H1 (cell line): ENCODE measurements around the gene MORC3. TPM values are rescaled to one million over a fixed set of nuclear protein-coding genes. Genes with fewer than 3 reads are reported as not detected.

Source experiments
- CTCF ChIA-PET: fragments of 300-600 bp; sonication (Branson Sonifier 250); formaldehyde crosslinking; loops from one replicate; lab custom pipeline; 2021; ENCODE audit not compliant: partially characterized antibody; lab: Charles Lee
- POLR2A ChIA-PET: fragments of 300-600 bp; sonication (Branson Sonifier 250); formaldehyde crosslinking; loops from one replicate; lab custom pipeline; 2021; ENCODE audit warnings: inconsistent platforms; ENCODE audit not compliant: partially characterized antibody; lab: Charles Lee
- DNase-seq, 2 experiments: peaks; one replicate each; pipeline versions ENCODE4 v3.0.0 to v3.0.0-alpha.2; 2010 to 2022; ENCODE audit warnings: low spot score in 2 of 2, low read depth in 1 of 2, mixed read lengths in 1 of 2
- FAIRE-seq: peaks from 2 replicates; lab custom pipeline; 2011; peaks lifted over from hg19 to GRCh38; lab: Jason Lieb, UNC
- H2AFZ ChIP-seq: 2 replicates; pipeline ENCODE4 v1.8.1; 2012; ENCODE audit warnings: low read length, inconsistent platforms
- H2AK5ac ChIP-seq: 2 replicates; pipeline ENCODE4 v1.6.1; 2013; ENCODE audit warnings: low read depth, low read length
- H2BK120ac ChIP-seq: replicated peaks from 2 replicates; pipeline ENCODE3; 2013; ENCODE audit warnings: low read depth, low read length, inconsistent platforms
- H2BK12ac ChIP-seq: 2 replicates; pipeline ENCODE4 v1.6.1; 2013; ENCODE audit warnings: low read depth, low read length
- H2BK15ac ChIP-seq: 2 replicates; pipeline ENCODE4 v1.6.1; 2013; ENCODE audit warnings: low read length
- H2BK20ac ChIP-seq: 2 replicates; pipeline ENCODE4 v1.6.1; 2013; ENCODE audit warnings: low read length
- H2BK5ac ChIP-seq: 2 replicates; pipeline ENCODE4 v1.6.1; 2013; ENCODE audit warnings: low read depth, low read length
- H3K14ac ChIP-seq: 2 replicates; pipeline ENCODE4 v1.6.1; 2013; ENCODE audit warnings: inconsistent platforms; ENCODE audit not compliant: insufficient read length
- H3K18ac ChIP-seq: 2 replicates; pipeline ENCODE4 v1.6.1; 2013; ENCODE audit warnings: low read length; ENCODE audit errors: extremely low read depth
- H3K23ac ChIP-seq: 2 replicates; pipeline ENCODE4 v1.6.1; 2013; ENCODE audit warnings: inconsistent platforms; ENCODE audit not compliant: insufficient read length
- H3K23me2 ChIP-seq: 2 replicates; pipeline ENCODE4 v1.6.1; 2013; ENCODE audit warnings: low read depth, low read length
- H3K27ac ChIP-seq: 2 replicates; pipeline ENCODE4 v1.6.1; 2011; ENCODE audit warnings: low read depth, low read length, inconsistent platforms
- H3K27me3 ChIP-seq, 4 experiments: replicated peaks in 1 of 4; 1 replicate in 1 of 4; 2 replicates in 3 of 4; pipeline versions ENCODE4 v1.6.1 to v1.8.1; 2011 to 2013; ENCODE audit warnings: low read length in 3 of 4, mild to moderate bottlenecking in 3 of 4, inconsistent platforms in 2 of 4, mixed read lengths in 2 of 4, moderate library complexity in 1 of 4; ENCODE audit not compliant: control insufficient read depth in 3 of 4, insufficient read depth in 3 of 4; ENCODE audit errors: extremely low read depth in 1 of 4
- H3K36me3 ChIP-seq, 4 experiments: 2 replicates each; pipeline versions ENCODE4 v1.6.1 to v1.8.1; 2011 to 2013; ENCODE audit warnings: mild to moderate bottlenecking in 4 of 4, low read length in 3 of 4, moderate library complexity in 2 of 4, control low read depth in 1 of 4, inconsistent platforms in 1 of 4; ENCODE audit not compliant: insufficient read depth in 4 of 4, control insufficient read depth in 2 of 4
- H3K4ac ChIP-seq: replicated peaks from 2 replicates; pipeline ENCODE3; 2013; ENCODE audit warnings: low read length, low read depth, mixed read lengths, inconsistent platforms; ENCODE audit not compliant: insufficient read length
- H3K4me1 ChIP-seq, 4 experiments: replicated peaks in 1 of 4; 1 replicate in 1 of 4; 2 replicates in 3 of 4; pipeline versions ENCODE4 v1.6.1 to v1.8.1; 2011 to 2013; ENCODE audit warnings: low read length in 3 of 4, inconsistent platforms in 2 of 4, mixed read lengths in 1 of 4; ENCODE audit not compliant: insufficient read depth in 4 of 4, control insufficient read depth in 3 of 4
- H3K4me2 ChIP-seq, 2 experiments: 2 replicates each; pipeline versions ENCODE4 v1.6.1 to v1.8.1; 2011 to 2013; ENCODE audit warnings: low read depth in 2 of 2, low read length in 2 of 2, control low read depth in 1 of 2, inconsistent platforms in 1 of 2, mild to moderate bottlenecking in 1 of 2; ENCODE audit not compliant: insufficient read depth in 1 of 2
- H3K4me3 ChIP-seq, 4 experiments: fragments of 200-600, 300-600 bp in 1 of 4; sonication (generic), shearing (Covaris generic), sonication (Bioruptor Twin) in 1 of 4; 2 replicates each; pipeline versions ENCODE4 v1.5.1 to v1.8.1; 2011 to 2016; ENCODE audit warnings: low read length in 4 of 4, low read depth in 3 of 4, control low read depth in 2 of 4, inconsistent platforms in 2 of 4, mild to moderate bottlenecking in 2 of 4, mixed read lengths in 1 of 4, moderate library complexity in 1 of 4; ENCODE audit not compliant: insufficient read depth in 2 of 4; ENCODE audit errors: extremely low read depth in 1 of 4
- H3K56ac ChIP-seq: replicated peaks from 2 replicates; pipeline ENCODE3; 2013; ENCODE audit warnings: low read depth, mild to moderate bottlenecking, mixed read lengths, low read length, inconsistent platforms; ENCODE audit not compliant: insufficient read length
- H3K79me1 ChIP-seq: 2 replicates; pipeline ENCODE4 v1.6.1; 2013; ENCODE audit warnings: low read depth, low read length, control low read depth
- H3K79me2 ChIP-seq, 2 experiments: 2 replicates each; pipeline versions ENCODE4 v1.6.1 to v1.8.1; 2012 to 2013; ENCODE audit warnings: low read length in 2 of 2, mild to moderate bottlenecking in 2 of 2, inconsistent platforms in 1 of 2; ENCODE audit not compliant: insufficient read depth in 2 of 2, control insufficient read depth in 1 of 2
- H3K9ac ChIP-seq, 4 experiments: replicated peaks in 1 of 4; 1 replicate in 1 of 4; 2 replicates in 3 of 4; pipeline versions ENCODE4 v1.6.1 to v1.8.1; 2011 to 2013; ENCODE audit warnings: low read depth in 3 of 4, low read length in 3 of 4, control low read depth in 2 of 4, mild to moderate bottlenecking in 2 of 4, moderate library complexity in 2 of 4, inconsistent platforms in 1 of 4; ENCODE audit errors: extremely low read depth in 1 of 4
- H3K9me3 ChIP-seq, 2 experiments: 2 replicates each; pipeline versions ENCODE4 v1.6.1 to v1.8.1; 2012 to 2013; ENCODE audit warnings: mild to moderate bottlenecking in 2 of 2, moderate library complexity in 2 of 2, control low read depth in 1 of 2, inconsistent platforms in 1 of 2, low read depth in 1 of 2, low read length in 1 of 2, mixed read lengths in 1 of 2; ENCODE audit not compliant: insufficient read depth in 2 of 2
- H4K20me1 ChIP-seq, 2 experiments: replicated peaks in 1 of 2; 2 replicates each; pipeline versions ENCODE3 to v1.8.1; 2011 to 2013; ENCODE audit warnings: inconsistent platforms in 2 of 2, low read length in 2 of 2, mild to moderate bottlenecking in 1 of 2; ENCODE audit not compliant: insufficient read depth in 2 of 2, control insufficient read depth in 1 of 2
- H4K5ac ChIP-seq: 2 replicates; pipeline ENCODE4 v1.6.1; 2013; ENCODE audit warnings: low read length, low read depth, mixed read lengths, inconsistent platforms; ENCODE audit not compliant: insufficient read length
- H4K8ac ChIP-seq: 2 replicates; pipeline ENCODE4 v1.8.0; 2013; ENCODE audit warnings: mild to moderate bottlenecking, moderate library complexity, low read length, inconsistent platforms; ENCODE audit not compliant: insufficient read depth; ENCODE audit errors: extremely low read depth
- H4K91ac ChIP-seq: replicated peaks from 2 replicates; pipeline ENCODE3; 2013; ENCODE audit warnings: low read length, mixed read lengths, inconsistent platforms; ENCODE audit not compliant: insufficient read length
- ASH2L ChIP-seq: fragments of 200-600, 300-600 bp; sonication (generic); IDR thresholded peaks from one replicate; pipeline ENCODE4 v1.7.1; 2017; ENCODE audit warnings: low read length
- CHD1 ChIP-seq: IDR thresholded peaks from 2 replicates; pipeline ENCODE4 v1.6.1; 2012; ENCODE audit warnings: low read depth, low read length, improper control_type of control experiment
- EGR1 ChIP-seq: IDR thresholded peaks from 2 replicates; pipeline ENCODE4 v1.6.1; 2011; ENCODE audit warnings: low read depth, low read length, borderline replicate concordance
- KDM1A ChIP-seq: fragments of 200-600, 300-600 bp; sonication (generic); IDR thresholded peaks from 2 replicates; pipeline ENCODE4 v1.7.1; 2016; ENCODE audit warnings: mild to moderate bottlenecking, low read length, borderline replicate concordance
- RXRA ChIP-seq: IDR thresholded peaks from 2 replicates; pipeline ENCODE4 v1.6.1; 2011; ENCODE audit warnings: low read depth, mild to moderate bottlenecking, low read length, moderate library complexity; ENCODE audit not compliant: insufficient read depth
- SP2 ChIP-seq: IDR thresholded peaks from 2 replicates; pipeline ENCODE4 v1.6.1; 2012; ENCODE audit warnings: mild to moderate bottlenecking, low read length, inconsistent platforms
- TBP ChIP-seq: IDR thresholded peaks from 2 replicates; pipeline ENCODE4 v1.6.1; 2011; ENCODE audit warnings: low read depth, low read length, improper control_type of control experiment
- WGBS, 2 experiments: shearing (Covaris generic) in 1 of 2; methylation state at CpG; one replicate each; pipeline versions ENCODE4 v1.1.6 to v1.1.7; 2013 to 2015; ENCODE audit warnings: low lambda C conversion rate in 2 of 2, mixed read lengths in 2 of 2, inconsistent platforms in 1 of 2, low coverage in 1 of 2, missing lambda C conversion rate in 1 of 2; ENCODE audit not compliant: insufficient replicate concordance in 2 of 2, insufficient coverage in 1 of 2, insufficient read length in 1 of 2; ENCODE audit errors: extremely low coverage in 1 of 2, missing lambda C conversion rate in 1 of 2; 5-methylcytosine and 5-hydroxymethylcytosine counted together
- polyA plus RNA-seq, 7 experiments: library from polyadenylated mRNA; depleted of rRNA in 3 of 7; stranded (reverse) in 5 of 7; unstranded in 2 of 7; fragments of >200 nt in 5 of 7; fragments of 200-250 nt in 2 of 7; gene quantifications; 1 replicate in 5 of 7; 2 replicates in 1 of 7; 4 replicates in 1 of 7; pipeline versions ENCODE4 v1.2.1 to v1.2.3, GENCODE V29; 2011 to 2013; ENCODE audit warnings: missing spikeins in 2 of 7, mixed read lengths in 2 of 7
- total RNA-seq: library from RNA; stranded (reverse); fragmentation: NEBNext Ultra II Directional; extraction: Animal tissue kit (Norgen Biotek cat#: 25700); gene quantifications from 2 replicates; pipeline ENCODE4 v1.2.1, GENCODE V29; 2021
- TF ChIP-seq, protein P1 (sequence below): IDR thresholded peaks from 2 replicates; pipeline ENCODE4 v1.6.1; 2012; ENCODE audit warnings: low read length, inconsistent platforms

The MORC3 gene
- total and polyA plus RNA-seq, 2 of the 8 experiments (the other 6 are each of a cell fraction or from before 2014, with no cell fraction given), result 5.0 to 20.4 TPM

DNA sequence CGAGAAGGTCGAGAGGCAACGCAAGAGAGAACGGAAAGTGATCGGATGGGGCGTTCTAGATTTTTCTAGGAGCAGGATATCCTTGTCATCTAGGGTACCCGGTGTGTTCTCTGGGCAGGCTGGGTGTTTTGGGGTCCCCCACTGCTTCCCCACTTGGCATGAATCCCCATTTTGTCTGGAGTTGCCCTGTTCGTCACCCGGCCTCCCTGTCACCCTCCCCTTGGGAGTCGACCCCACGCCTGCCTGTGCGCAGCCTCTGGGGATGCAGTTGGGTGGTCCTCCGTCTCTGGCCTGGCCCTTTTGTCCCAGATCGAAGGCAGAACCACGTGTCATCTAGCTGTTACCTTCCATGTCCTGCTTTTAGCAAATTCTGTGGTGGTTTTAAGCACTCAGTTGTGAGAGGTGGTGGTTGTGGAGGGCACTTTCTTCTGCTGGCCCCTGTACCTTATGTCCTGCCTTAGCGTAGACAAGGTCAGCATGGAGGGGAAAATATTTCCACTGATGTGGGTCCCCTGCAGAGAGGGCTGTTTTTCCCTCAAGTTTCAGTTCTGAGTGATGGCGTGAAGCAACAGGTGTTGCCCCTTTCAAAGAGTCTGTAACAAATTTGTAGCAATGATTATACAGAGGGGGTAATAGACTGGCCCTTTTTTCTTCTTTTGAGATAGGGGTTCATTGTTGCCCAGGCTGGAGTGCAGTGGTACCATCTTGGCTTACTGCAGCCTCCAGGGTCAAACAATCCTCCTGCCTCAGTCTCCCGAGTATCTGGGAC, 100.8 kb downstream of the MORC3 start:
- H4K5ac ChIP-seq, result no peak overlapping the region
- no peak for FAIRE-seq
- H3K14ac ChIP-seq, result no peak overlapping the region
- no peak overlapping the region for H2BK12ac ChIP-seq
- H3K56ac ChIP-seq, result no peak overlapping the region
- WGBS, 2 experiments, result 92% methylated on average over 17 of the region's 18 CpGs; no CpG with 5 or more reads in 1 of the 2 experiments
- H3K18ac ChIP-seq, result no peak overlapping the region
- no peaks in the 10 kb centered on the region for H3K27me3 ChIP-seq
- no peak overlapping the region for H2BK5ac ChIP-seq
- H3K36me3 ChIP-seq, result peaks cover 0 to 9% (median 6%) of the 10 kb centered on the region in 4 experiments; a peak in 3 of 8 replicates
- H3K4me1 ChIP-seq, result peaks cover 0 to 4% (median 4%) of the 10 kb centered on the region in 4 experiments; a peak in 4 of 7 replicates
- no peak overlapping the region for H3K9ac ChIP-seq
- no peak overlapping the region for H4K8ac ChIP-seq
- H2BK120ac ChIP-seq, result no peak overlapping the region
- TF ChIP-seq SP2, result no peak
- TF ChIP-seq, protein P1, sequence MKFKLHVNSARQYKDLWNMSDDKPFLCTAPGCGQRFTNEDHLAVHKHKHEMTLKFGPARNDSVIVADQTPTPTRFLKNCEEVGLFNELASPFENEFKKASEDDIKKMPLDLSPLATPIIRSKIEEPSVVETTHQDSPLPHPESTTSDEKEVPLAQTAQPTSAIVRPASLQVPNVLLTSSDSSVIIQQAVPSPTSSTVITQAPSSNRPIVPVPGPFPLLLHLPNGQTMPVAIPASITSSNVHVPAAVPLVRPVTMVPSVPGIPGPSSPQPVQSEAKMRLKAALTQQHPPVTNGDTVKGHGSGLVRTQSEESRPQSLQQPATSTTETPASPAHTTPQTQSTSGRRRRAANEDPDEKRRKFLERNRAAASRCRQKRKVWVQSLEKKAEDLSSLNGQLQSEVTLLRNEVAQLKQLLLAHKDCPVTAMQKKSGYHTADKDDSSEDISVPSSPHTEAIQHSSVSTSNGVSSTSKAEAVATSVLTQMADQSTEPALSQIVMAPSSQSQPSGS, result no peak
- no peak for TF ChIP-seq CHD1
- TF ChIP-seq TBP, result no peak
- TF ChIP-seq ASH2L, result no peak
- TF ChIP-seq EGR1, result no peak
- no peak for TF ChIP-seq RXRA
- no peak for TF ChIP-seq KDM1A
- H3K4me2 ChIP-seq, result no peak overlapping the region
- H3K23ac ChIP-seq, result no peak overlapping the region
- DNase-seq, result no peak
- POLR2A ChIA-PET, result interaction anchor here (1.1 kb wide), 1 partner anchor 11 kb away, joined by 3 read pairs; no protein-coding TSS in a partner anchor
- H3K23me2 ChIP-seq, result no peaks in the 10 kb centered on the region
- CTCF ChIA-PET, result interaction anchor here (0.6 to 3.2 kb wide), 6 partner anchors 8 to 251 kb away, joined by 3 to 16 read pairs (median 3); no protein-coding TSS in a partner anchor
- no peak overlapping the region for H2AFZ ChIP-seq
- H3K27ac ChIP-seq, result no peak overlapping the region
- no peak overlapping the region for H2BK15ac ChIP-seq
- no peak overlapping the region for H2AK5ac ChIP-seq
- no peaks in the 10 kb centered on the region for H3K79me1 ChIP-seq
- no peaks in the 10 kb centered on the region for H4K20me1 ChIP-seq
- no peak overlapping the region for H4K91ac ChIP-seq
- no peak overlapping the region for H2BK20ac ChIP-seq
- H3K9me3 ChIP-seq, result no peaks in the 10 kb centered on the region
- no peaks in the 10 kb centered on the region for H3K79me2 ChIP-seq
- no peak overlapping the region for H3K4me3 ChIP-seq
- H3K4ac ChIP-seq, result no peak overlapping the region
